ENCODE data around the gene TULP1.

TULP1 gene

DNA sequence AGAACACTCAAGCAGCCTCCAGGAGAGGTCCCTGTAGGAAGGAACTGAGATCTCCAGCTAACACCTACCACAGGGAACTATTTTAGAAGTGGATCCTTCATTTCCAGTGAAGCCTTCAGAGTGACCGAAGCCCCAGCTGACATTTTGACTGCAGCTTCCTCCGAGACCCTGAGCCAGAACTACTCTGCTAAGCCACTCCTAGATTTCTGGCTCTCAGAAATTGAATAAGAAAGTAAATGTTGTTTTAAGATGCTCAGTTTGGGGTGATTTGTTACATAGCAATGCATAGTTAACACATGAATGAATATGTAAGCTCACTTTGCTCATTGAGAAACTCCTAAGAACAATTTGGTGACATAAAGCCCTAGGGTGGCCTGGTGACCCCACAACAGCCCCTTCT lies 5.5 kb downstream of the TULP1 start:
- Histone ChIP-seq H3K4me3 (ENCODE audit: insufficient read depth, low read length, poor library complexity, severe bottlenecking) (no peak overlapping the region), H3K36me3 (ENCODE audit: low read length) (no peaks in the 10 kb centered on the region), H3K9me2 (replicated peaks; ENCODE audit: insufficient read depth, low read length) (no peaks in the 10 kb centered on the region), H3K27me3 (ENCODE audit: low read length) (no peaks in the 10 kb centered on the region), H3K4me2 (ENCODE audit: low read depth, low read length, poor library complexity, severe bottlenecking) (no peak overlapping the region), H2AFZ (ENCODE audit: low read depth, low read length, severe bottlenecking) (no peak overlapping the region), H3K79me2 (ENCODE audit: insufficient read depth, low read length) (no peaks in the 10 kb centered on the region), H3K27ac (ENCODE audit: low read depth, low read length) (no peak overlapping the region), H3K9me3 (ENCODE audit: insufficient read depth, low read length) (no peaks in the 10 kb centered on the region), H3F3A (ENCODE audit: insufficient read depth) (no peaks in the 10 kb centered on the region), H3K9ac (ENCODE audit: low read length) (no peak overlapping the region), H4K20me1 (ENCODE audit: low read depth, low read length) (no peaks in the 10 kb centered on the region)
- TF ChIP-seq CTCF (IDR thresholded peaks at IDR 0.05; ENCODE audit: insufficient read depth, low read length, poor library complexity, severe bottlenecking): no peak
- no peak for TF ChIP-seq EZH2phosphoT487 (conservative IDR thresholded peaks at IDR 0.05; ENCODE audit: low read length)

DNA sequence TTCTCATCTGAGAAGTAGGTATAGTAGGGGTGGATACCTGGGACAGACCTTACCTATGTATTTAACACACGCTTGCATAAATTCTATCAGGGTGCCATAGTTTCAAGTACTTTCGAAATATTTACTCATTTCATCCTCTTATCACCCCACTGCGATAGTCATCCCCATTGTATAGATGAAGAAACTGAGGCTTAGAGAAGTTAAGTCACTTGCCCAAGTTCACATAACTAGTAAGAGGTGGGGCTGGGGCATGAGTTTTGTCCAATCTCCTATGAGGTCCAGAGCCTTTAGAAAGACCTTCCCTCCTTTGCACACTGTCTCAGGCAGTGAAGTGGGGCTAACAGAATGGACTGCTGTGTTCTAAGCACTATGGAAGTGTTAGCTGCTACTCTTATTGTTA lies 6.2 kb downstream of the TULP1 start:
- Histone ChIP-seq H3K36me3 (ENCODE audit: low read length) (no peaks in the 10 kb centered on the region), H3K4me3 (ENCODE audit: insufficient read depth, low read length, poor library complexity, severe bottlenecking) (no peak overlapping the region), H3K9me2 (replicated peaks; ENCODE audit: insufficient read depth, low read length) (no peaks in the 10 kb centered on the region), H3K9me3 (ENCODE audit: insufficient read depth, low read length) (no peaks in the 10 kb centered on the region), H3K27me3 (ENCODE audit: low read length) (no peaks in the 10 kb centered on the region), H2AFZ (ENCODE audit: low read depth, low read length, severe bottlenecking) (no peak overlapping the region), H3K79me2 (ENCODE audit: insufficient read depth, low read length) (no peaks in the 10 kb centered on the region), H3F3A (ENCODE audit: insufficient read depth) (no peaks in the 10 kb centered on the region), H3K9ac (ENCODE audit: low read length) (no peak overlapping the region), H3K27ac (ENCODE audit: low read depth, low read length) (no peak overlapping the region), H4K20me1 (ENCODE audit: low read depth, low read length) (no peaks in the 10 kb centered on the region), H3K4me2 (ENCODE audit: low read depth, low read length, poor library complexity, severe bottlenecking) (no peak overlapping the region)
- TF ChIP-seq CTCF (IDR thresholded peaks at IDR 0.05; ENCODE audit: insufficient read depth, low read length, poor library complexity, severe bottlenecking): no peak
- TF ChIP-seq EZH2phosphoT487 (conservative IDR thresholded peaks at IDR 0.05; ENCODE audit: low read length): no peak

DNA sequence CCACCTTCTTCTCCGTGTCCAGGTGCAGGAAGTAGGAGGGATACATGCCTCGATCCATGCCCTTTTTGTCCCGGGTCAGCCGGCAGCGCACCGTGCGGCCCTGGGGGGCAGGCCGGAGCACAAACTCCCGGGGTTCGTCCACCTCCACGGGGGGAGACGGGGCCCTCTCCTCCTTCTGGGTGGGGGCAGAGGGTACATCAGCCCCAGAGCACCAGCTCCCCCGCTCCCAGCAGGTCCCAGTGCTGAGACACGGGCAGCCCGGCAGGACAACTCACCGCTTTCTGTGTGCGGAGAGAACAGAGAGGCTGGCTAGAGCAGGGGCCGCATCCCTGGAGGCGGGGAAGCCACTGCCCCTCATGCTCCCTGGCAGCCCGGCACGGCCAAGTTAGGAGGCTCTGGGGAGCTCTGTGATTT lies 6.7 kb downstream of the TULP1 start:
- Histone ChIP-seq H4K20me1 (ENCODE audit: low read depth, low read length) (no peaks in the 10 kb centered on the region), H2AFZ (ENCODE audit: low read depth, low read length, severe bottlenecking) (no peak overlapping the region), H3K79me2 (ENCODE audit: insufficient read depth, low read length) (no peaks in the 10 kb centered on the region), H3K36me3 (ENCODE audit: low read length) (no peaks in the 10 kb centered on the region), H3K4me3 (ENCODE audit: insufficient read depth, low read length, poor library complexity, severe bottlenecking) (no peak overlapping the region), H3K9me3 (ENCODE audit: insufficient read depth, low read length) (no peaks in the 10 kb centered on the region), H3K27ac (ENCODE audit: low read depth, low read length) (no peak overlapping the region), H3K9ac (ENCODE audit: low read length) (no peak overlapping the region), H3K4me2 (ENCODE audit: low read depth, low read length, poor library complexity, severe bottlenecking) (no peak overlapping the region), H3K9me2 (replicated peaks; ENCODE audit: insufficient read depth, low read length) (no peaks in the 10 kb centered on the region), H3K27me3 (ENCODE audit: low read length) (no peaks in the 10 kb centered on the region), H3F3A (ENCODE audit: insufficient read depth) (no peaks in the 10 kb centered on the region)
- no peak for TF ChIP-seq CTCF (IDR thresholded peaks at IDR 0.05; ENCODE audit: insufficient read depth, low read length, poor library complexity, severe bottlenecking)
- TF ChIP-seq EZH2phosphoT487 (conservative IDR thresholded peaks at IDR 0.05; ENCODE audit: low read length): no peak

DNA sequence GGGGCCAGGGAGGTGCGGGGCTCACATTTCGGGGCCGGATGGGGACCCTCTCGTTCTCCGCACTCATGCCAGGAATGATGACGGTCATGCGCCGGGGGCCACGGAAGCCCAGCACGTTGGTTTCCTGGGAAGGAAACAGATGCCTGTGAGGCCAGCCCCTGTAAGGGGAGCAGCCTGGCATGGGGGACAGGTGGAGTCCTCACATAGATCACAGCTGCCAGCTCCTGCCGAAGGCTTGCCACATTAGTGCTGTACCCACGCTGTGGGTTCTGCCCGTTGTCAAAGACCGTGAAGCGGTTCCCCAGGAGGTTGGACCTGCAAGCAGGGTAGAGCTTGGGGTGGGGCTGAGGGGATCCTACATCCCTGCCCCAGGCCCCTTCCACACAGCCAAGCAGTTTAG lies 9.2 kb downstream of the TULP1 start:
- H3K27me3 ChIP-seq (ENCODE audit: low read length): no peaks in the 10 kb centered on the region
- H3K27ac ChIP-seq (ENCODE audit: low read depth, low read length): no peak overlapping the region
- no peaks in the 10 kb centered on the region for H3K9me2 ChIP-seq (replicated peaks; ENCODE audit: insufficient read depth, low read length)
- H3K9me3 ChIP-seq (ENCODE audit: insufficient read depth, low read length): no peaks in the 10 kb centered on the region
- no peaks in the 10 kb centered on the region for H3K79me2 ChIP-seq (ENCODE audit: insufficient read depth, low read length)
- H4K20me1 ChIP-seq (ENCODE audit: low read depth, low read length): no peaks in the 10 kb centered on the region
- H2AFZ ChIP-seq (ENCODE audit: low read depth, low read length, severe bottlenecking): no peak overlapping the region
- H3K4me3 ChIP-seq (ENCODE audit: insufficient read depth, low read length, poor library complexity, severe bottlenecking): no peak overlapping the region
- H3K36me3 ChIP-seq (ENCODE audit: low read length): no peaks in the 10 kb centered on the region
- no peak overlapping the region for H3K9ac ChIP-seq (ENCODE audit: low read length)
- H3F3A ChIP-seq (ENCODE audit: insufficient read depth): no peaks in the 10 kb centered on the region
- TF ChIP-seq CTCF (IDR thresholded peaks at IDR 0.05; ENCODE audit: insufficient read depth, low read length, poor library complexity, severe bottlenecking): no peak
- no peak for TF ChIP-seq EZH2phosphoT487 (conservative IDR thresholded peaks at IDR 0.05; ENCODE audit: low read length)
- no peak overlapping the region for H3K4me2 ChIP-seq (ENCODE audit: low read depth, low read length, poor library complexity, severe bottlenecking)

All from SU-DHL-6 (cell line).